ENCODE data around the gene FOLR2.
A peak's percentile ranks its signal among the peaks of the same experiment; 100 is the strongest.

The FOLR2 gene

GRCh38 chr11:72209101-72209500 is 7.5 kb upstream of the FOLR2 start:
- no peak for DNase-seq (ENCODE audit: low read depth)
- TF ChIP-seq CTCF (conservative IDR thresholded peaks at IDR 0.05; ENCODE audit: low read depth, low read length), result no peak
- H3K4me3 ChIP-seq (ENCODE audit: low read depth, low read length), result no peak overlapping the region

DNA sequence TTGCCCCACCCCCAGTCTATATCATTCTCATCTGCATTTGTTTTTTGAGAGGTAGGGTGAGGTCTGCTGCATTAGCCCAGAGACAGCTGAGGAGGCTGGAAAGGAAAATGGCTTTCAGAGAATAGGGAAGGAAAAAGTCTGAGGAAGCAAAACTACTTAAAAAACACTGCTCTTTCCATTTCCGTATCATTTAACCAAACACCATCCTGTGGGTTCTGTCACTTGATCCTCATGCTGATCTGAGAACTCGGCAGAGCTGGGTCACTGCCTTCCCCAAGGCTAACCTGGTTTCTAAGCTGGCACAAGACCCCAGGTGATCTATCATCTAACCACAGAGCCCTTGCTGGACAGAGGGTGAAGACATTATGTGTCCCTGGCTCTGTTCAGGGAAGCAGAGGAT is 1.2 kb downstream of the FOLR2 start:
- H3K4me3 ChIP-seq (ENCODE audit: low read depth, low read length), result no peak overlapping the region
- no peak for TF ChIP-seq CTCF (conservative IDR thresholded peaks at IDR 0.05; ENCODE audit: low read depth, low read length)
- DNase-seq (ENCODE audit: low read depth), result no peak

GRCh38 chr11:72218251-72218745 is 1.7 kb downstream of the FOLR2 start:
- no peak for DNase-seq (ENCODE audit: low read depth)
- TF ChIP-seq CTCF (conservative IDR thresholded peaks at IDR 0.05; ENCODE audit: low read depth, low read length), result no peak
- H3K4me3 ChIP-seq (ENCODE audit: low read depth, low read length), result no peak overlapping the region

DNA sequence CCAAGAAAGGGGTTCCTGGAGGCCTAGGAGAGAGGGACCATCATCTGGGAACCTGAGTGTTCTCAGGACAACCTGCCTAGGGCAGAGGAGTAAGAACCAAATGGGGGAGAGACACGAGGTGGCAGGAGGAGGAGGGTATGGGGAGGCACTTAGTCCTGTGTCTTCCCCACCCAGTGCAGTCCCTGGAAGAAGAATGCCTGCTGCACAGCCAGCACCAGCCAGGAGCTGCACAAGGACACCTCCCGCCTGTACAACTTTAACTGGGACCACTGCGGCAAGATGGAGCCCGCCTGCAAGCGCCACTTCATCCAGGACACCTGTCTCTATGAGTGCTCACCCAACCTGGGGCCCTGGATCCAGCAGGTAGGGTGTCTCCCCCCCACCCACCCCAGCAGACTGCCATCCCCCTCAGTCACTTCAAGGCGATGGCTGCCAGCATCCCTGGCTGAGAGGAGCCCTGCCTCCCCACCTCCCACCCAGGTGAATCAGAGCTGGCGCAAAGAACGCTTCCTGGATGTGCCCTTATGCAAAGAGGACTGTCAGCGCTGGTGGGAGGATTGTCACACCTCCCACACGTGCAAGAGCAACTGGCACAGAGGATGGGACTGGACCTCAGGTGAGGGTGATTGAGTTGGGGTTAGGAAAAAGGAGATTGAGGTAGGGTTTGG is 4.2 kb downstream of the FOLR2 start:
- no peak overlapping the region for H3K4me3 ChIP-seq (ENCODE audit: low read depth, low read length)
- TF ChIP-seq CTCF (conservative IDR thresholded peaks at IDR 0.05; ENCODE audit: low read depth, low read length), result no peak
- no peak for DNase-seq (ENCODE audit: low read depth)

- no peak overlapping the region for H3K4me3 ChIP-seq (ENCODE audit: low read depth, low read length)
- no peak for DNase-seq (ENCODE audit: low read depth)
- no peak for TF ChIP-seq CTCF (conservative IDR thresholded peaks at IDR 0.05; ENCODE audit: low read depth, low read length)
Observed at GRCh38 chr11:72221386-72222075, 4.9 kb downstream of the FOLR2 start.

DNA sequence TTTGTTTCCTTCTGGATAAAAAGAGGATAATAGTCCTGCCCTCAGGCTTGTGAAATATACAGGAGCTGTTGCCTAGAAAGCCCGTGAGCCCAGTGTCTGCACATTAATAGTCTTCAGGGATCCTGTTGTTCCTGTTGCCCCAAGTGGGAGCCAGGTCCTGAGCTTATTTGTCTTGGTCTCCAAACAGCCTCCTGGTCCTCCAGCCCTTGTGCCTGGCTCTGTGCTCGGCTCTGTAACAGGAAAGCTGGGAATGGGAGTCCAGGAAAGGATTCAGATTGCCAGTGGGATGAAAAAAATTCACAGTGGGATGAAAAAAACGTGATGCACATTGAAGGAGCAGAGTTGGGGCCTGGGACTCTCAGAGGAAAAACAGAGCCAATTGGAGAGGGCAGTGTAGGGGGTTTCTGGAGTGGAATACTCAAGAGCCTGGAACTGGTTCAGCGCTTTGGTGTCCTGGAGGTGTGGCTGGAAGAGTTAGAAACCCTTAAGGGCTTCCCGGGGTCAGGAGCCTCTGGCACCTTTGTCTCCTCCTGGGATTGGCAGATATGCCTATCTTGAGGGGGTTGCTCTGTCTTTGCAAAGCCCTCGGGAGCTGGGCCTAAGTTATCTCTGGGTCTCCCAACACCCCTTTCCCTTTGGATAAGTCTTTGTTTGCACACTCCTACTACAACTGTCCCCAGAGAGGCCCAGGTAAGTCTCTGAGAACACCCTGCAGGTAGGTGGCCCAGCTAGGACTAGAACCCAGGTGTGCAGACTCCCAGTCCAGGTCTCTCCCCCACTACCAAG is 5.7 kb downstream of the FOLR2 start:
- TF ChIP-seq CTCF (conservative IDR thresholded peaks at IDR 0.05; ENCODE audit: low read depth, low read length), result no peak
- no peak for DNase-seq (ENCODE audit: low read depth)
- peak overlapping the region; percentile 82 for H3K4me3 ChIP-seq (ENCODE audit: low read depth, low read length)

All from choroid plexus epithelial cell (primary cell).